ENCODE measurements around the gene DLG2. TPM values are rescaled to one million over a fixed set of nuclear protein-coding genes. Genes with fewer than 3 reads are reported as not detected.
"Not testable (repeated sequence)": the region's sequence is repeated elsewhere in the genome, so short reads cannot be mapped to it uniquely, and the experiment has no call there.

DLG2 gene
- total RNA-seq, 1 donor from 2014 or later, result 0.26 TPM

DNA sequence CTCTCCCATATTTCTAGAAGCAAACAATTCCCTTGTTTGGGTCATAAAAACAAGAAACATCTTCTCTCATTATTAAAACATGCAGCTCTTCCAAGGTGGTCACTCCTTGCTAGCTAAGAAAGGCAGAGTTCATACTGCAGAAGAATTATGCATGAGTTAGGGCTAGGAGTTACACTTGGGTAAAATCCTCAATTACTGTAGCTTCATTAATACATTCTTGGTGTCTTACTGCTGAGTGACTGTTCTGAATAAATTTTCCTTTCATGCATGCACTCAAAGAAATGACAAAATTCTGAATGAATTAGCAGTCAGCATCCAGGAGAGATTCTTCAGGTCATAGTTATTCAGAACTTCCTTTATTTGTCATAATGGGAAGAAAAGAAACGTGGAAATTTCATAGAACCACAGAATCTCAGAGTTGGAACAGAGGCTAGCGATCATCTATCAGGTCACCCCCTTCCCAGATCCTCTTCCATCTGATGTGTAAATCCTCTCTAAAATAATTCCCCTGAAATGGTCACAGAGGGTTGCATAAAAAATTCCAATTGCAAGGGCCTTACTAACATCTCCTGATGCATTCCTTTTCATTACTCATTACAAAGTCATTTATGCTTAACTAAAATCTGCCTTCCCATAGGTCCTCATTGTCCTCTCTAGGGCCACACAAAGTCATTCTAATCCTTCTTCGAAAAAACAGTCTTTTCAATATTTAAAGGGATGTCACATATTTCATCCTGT lies 771.5 kb downstream of the DLG2 start:
- peak; percentile 63 for DNase-seq (ENCODE audit: low read depth)

DNA sequence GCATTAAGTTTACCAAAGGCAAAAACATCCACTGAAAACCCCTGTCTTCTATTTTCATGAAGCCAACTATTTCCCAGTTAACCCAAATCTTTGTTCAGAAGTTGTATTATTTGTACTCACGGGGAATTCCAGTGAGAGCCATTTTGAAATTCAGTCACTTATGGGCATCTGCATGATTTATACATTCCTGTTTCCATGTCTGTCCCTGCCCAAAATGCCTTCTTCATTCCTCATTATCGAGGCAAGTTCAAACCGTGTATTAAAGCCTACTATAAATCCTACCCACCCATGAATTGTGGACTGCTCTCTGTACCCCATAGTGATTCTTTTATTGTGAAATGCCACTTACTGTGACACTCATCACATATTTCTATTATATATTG lies 772.7 kb downstream of the DLG2 start:
- TF ChIP-seq, protein P1, sequence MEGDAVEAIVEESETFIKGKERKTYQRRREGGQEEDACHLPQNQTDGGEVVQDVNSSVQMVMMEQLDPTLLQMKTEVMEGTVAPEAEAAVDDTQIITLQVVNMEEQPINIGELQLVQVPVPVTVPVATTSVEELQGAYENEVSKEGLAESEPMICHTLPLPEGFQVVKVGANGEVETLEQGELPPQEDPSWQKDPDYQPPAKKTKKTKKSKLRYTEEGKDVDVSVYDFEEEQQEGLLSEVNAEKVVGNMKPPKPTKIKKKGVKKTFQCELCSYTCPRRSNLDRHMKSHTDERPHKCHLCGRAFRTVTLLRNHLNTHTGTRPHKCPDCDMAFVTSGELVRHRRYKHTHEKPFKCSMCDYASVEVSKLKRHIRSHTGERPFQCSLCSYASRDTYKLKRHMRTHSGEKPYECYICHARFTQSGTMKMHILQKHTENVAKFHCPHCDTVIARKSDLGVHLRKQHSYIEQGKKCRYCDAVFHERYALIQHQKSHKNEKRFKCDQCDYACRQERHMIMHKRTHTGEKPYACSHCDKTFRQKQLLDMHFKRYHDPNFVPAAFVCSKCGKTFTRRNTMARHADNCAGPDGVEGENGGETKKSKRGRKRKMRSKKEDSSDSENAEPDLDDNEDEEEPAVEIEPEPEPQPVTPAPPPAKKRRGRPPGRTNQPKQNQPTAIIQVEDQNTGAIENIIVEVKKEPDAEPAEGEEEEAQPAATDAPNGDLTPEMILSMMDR (IDR thresholded peaks at IDR 0.05; ENCODE audit: insufficient read depth, low read length, severe bottlenecking), result no peak
- FAIRE-seq, result no peak
- H3K27me3 ChIP-seq (ENCODE audit: control insufficient read depth, insufficient read depth, low read length), result no peaks in the 10 kb centered on the region
- peak; percentile 72 for DNase-seq (ENCODE audit: low read depth)
- no peaks in the 10 kb centered on the region for H3K36me3 ChIP-seq (ENCODE audit: control insufficient read depth, insufficient read depth, low read length)
- H3K4me3 ChIP-seq (ENCODE audit: low read depth, low read length), result no peak overlapping the region

More for the DNA sequence above, 771.5 kb downstream of the DLG2 start:
- TF ChIP-seq, protein P1 (IDR thresholded peaks at IDR 0.05; ENCODE audit: insufficient read depth, low read length, severe bottlenecking), result no peak
- Histone ChIP-seq H3K4me3 (ENCODE audit: low read depth, low read length) (no peak overlapping the region), H3K36me3 (ENCODE audit: control insufficient read depth, insufficient read depth, low read length) (no peaks in the 10 kb centered on the region), H3K27me3 (ENCODE audit: control insufficient read depth, insufficient read depth, low read length) (no peaks in the 10 kb centered on the region)
- FAIRE-seq, result no peak

DNA sequence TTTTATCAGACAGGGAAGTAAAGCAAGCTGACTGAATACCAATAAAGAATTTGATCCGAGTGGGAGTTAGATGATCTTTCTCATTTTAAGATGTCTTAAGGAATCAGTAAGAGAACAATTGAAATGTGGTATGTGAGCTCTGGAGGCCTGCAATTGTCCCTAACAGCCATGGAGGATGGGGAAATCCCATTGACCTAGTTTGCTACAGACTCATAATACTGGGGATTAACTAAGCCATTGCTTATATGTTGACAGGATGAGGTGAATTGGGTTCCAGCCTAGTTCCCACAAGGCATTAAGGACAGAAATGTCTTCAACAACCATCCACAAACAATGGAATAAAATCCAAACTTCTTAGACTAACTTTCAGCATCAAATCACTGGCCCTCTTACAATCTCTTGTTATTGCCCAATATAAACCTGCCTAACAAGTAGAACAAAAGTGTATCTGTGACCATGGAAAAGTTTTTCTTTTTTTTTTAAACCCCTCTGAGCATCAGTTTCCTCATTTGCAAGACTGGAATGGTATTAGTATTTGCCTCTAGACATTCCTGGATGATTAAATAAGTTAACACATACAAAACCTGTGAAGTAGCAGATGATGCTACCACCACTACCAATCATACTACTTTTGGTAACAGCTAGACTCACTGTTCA lies 773.2 kb downstream of the DLG2 start:
- no peak overlapping the region for H3K4me3 ChIP-seq (ENCODE audit: low read depth, low read length)
- peak; percentile 82 for DNase-seq (ENCODE audit: low read depth)
- no peaks in the 10 kb centered on the region for H3K36me3 ChIP-seq (ENCODE audit: control insufficient read depth, insufficient read depth, low read length)
- H3K27me3 ChIP-seq (ENCODE audit: control insufficient read depth, insufficient read depth, low read length), result no peaks in the 10 kb centered on the region
- TF ChIP-seq, protein P1 (IDR thresholded peaks at IDR 0.05; ENCODE audit: insufficient read depth, low read length, severe bottlenecking), result no peak
- FAIRE-seq, result no peak

DNA sequence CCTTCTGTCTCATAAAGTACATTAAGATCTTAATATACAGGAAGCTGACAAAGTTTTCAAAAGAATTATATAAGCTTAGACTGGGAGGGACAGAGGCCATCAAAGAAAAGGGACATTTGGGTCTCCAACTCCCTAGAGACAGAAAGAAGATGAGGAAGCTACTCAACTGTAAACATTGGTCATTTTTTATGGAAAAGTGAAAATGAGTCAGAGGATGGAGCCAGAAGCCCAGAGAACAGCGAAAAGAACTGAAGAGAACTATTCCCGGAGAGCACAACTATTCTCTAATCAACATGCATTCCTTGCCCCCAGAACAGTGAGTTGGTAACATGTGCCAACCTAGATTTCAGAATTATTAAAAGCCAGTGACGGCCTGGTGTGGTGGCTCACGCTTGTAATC lies 779.3 kb downstream of the DLG2 start:
- DNase-seq (ENCODE audit: low read depth) (no peak), FAIRE-seq (no peak)
- H3K4me3 ChIP-seq (ENCODE audit: low read depth, low read length), result no peak overlapping the region
- H3K36me3 ChIP-seq (ENCODE audit: control insufficient read depth, insufficient read depth, low read length), result no peaks in the 10 kb centered on the region
- no peaks in the 10 kb centered on the region for H3K27me3 ChIP-seq (ENCODE audit: control insufficient read depth, insufficient read depth, low read length)
- TF ChIP-seq, protein P1 (IDR thresholded peaks at IDR 0.05; ENCODE audit: insufficient read depth, low read length, severe bottlenecking), result no peak

DNA sequence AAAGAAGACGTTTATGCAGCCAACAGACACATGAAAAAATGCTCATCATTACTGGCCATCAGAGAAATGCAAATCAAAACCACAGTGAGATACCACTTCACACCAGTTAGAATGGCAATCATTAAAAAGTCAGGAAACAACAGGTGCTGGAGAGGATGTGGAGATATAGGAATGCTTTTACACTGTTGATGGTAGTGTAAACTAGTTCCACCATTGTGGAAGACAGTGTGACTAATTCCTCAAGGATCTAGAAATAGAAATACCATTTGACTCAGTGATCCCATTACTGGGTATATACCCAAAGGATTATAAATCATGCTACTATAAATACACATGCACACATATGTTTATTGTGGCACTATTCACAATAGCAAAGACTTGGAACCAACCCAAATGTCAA lies 786.9 kb downstream of the DLG2 start:
- not testable (repeated sequence) for H3K4me3 ChIP-seq (ENCODE audit: low read depth, low read length); H3K36me3 ChIP-seq (ENCODE audit: control insufficient read depth, insufficient read depth, low read length); DNase-seq (ENCODE audit: low read depth); H3K27me3 ChIP-seq (ENCODE audit: control insufficient read depth, insufficient read depth, low read length); FAIRE-seq

DNA sequence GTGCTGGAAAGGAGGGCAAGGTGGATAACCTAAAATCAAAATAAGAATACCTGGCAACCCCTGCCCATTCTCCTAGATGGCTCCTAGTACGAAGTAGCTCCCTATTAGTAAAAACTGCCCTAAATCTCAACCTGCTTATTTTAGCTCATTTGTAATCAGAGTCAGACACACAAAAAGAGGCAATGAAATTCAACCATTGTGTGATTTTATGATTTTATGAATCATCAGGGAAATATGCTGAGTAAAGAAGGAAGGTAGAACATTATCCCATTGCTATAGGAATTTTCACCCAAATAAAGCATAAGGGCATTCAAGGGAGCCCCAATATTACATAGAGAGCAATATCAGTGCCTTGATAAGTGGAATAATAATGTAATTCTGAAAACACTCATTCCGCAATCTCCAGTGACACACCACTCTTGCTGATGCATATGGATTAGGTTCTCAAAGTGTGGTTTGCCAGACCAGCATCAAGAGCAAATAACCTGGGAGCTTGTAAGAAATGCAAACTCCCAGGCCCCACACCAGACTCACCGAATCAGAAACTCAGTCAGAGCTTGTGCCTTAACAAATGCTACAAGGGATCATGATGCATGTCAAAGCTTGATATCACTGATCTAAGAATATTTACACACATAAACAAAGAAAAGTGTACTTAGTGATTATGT lies 789.6 kb downstream of the DLG2 start:
- H3K4me3 ChIP-seq (ENCODE audit: low read depth, low read length), result no peak overlapping the region
- no peaks in the 10 kb centered on the region for H3K36me3 ChIP-seq (ENCODE audit: control insufficient read depth, insufficient read depth, low read length)
- FAIRE-seq (no peak), DNase-seq (ENCODE audit: low read depth) (peak; percentile 7)
- no peaks in the 10 kb centered on the region for H3K27me3 ChIP-seq (ENCODE audit: control insufficient read depth, insufficient read depth, low read length)
- TF ChIP-seq, protein P1 (IDR thresholded peaks at IDR 0.05; ENCODE audit: insufficient read depth, low read length, severe bottlenecking), result no peak

Measured in bronchial epithelial cell (primary cell).